Tibial nerve (tissue), 4 donors: ENCODE measurements around the gene SHROOM3.

Experiments
- CTCF ChIP-seq, 5 experiments: fragments of 200-600 bp in 3 of 5; fragments of 450-650 bp in 2 of 5; sonication (generic) in 3 of 5; IDR thresholded peaks; one replicate each; pipeline ENCODE4 v1.5.1; 2016 to 2019; ENCODE audit warnings: antibody characterized with exemption in 5 of 5, mild to moderate bottlenecking in 3 of 5, moderate library complexity in 2 of 5
- EP300 ChIP-seq, 2 donors: sonication (generic); formaldehyde crosslinking; IDR thresholded peaks; one replicate each; pipeline ENCODE4 v1.6.1; 2017; ENCODE audit warnings: antibody characterized with exemption in 2 of 2, mild to moderate bottlenecking in 1 of 2
- POLR2A ChIP-seq, 2 donors: fragments of 450-650 bp; IDR thresholded peaks; one replicate each; pipeline ENCODE4 v1.6.1; 2017; ENCODE audit warnings: antibody characterized with exemption in 2 of 2, mild to moderate bottlenecking in 2 of 2, moderate library complexity in 2 of 2

DNA sequence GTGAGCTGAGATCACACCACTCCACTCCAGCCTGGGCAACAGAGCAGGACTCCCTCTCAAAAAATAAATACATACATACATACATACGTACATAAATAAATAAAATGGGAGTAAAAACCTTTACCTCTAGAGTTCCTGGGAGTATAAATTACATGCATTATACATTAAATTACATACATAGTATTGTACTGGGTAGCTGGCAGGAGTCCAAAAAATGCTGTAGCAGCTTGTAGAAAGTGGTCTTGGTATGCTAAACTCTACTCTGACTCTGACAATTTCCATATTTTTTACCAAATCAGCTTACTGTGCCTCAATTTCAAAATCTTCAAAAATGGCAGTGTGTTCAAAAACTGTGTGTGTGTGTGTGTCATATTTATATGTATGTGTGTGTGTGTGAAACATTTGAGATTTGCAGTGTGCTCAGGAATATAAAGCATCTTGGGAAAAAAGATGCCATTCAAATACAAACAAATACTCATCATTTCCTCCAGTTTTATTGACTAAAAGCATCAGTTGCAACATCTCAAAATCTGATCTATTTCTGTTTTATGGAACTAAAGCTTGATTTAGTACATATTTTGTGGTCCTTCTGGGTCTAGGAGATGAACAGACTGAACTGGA lies 171.7 kb downstream of the SHROOM3 start:
- TF ChIP-seq CTCF (IDR thresholded peaks at IDR 0.05) (no peak), POLR2A (IDR thresholded peaks at IDR 0.05) (no peak), EP300 (IDR thresholded peaks at IDR 0.05) (no peak)
